Activated T-cell treated with anti-CD3 and anti-CD28 coated beads for 48 hours (primary cell): ENCODE results near the gene MRPL34.

Source experiments
- DNase-seq: peaks from one replicate; pipeline ENCODE4 v3.0.0-alpha.2; 2020; ENCODE audit warnings: low read depth

Gene MRPL34

DNA sequence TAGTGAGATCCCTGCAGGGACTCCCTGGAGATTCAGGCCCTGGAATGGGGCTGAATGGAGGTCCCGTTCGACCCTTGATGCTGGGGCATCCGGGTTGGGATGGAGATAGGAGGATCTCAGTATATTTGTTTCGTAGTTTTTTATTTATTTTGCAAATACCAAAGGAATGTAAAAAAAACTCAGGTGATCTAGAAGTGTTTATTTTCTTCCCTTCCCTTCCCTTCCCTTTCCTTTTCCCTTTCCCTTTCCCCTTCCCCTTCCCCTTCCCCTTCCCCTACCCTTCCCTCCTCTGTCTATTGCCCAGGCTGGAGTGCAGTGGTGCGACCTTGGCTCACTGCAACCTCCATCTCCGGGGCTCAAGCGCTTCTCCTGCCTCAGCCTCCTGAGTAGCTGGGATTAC is 36.2 kb downstream of the MRPL34 start:
- DNase-seq = no peak

DNA sequence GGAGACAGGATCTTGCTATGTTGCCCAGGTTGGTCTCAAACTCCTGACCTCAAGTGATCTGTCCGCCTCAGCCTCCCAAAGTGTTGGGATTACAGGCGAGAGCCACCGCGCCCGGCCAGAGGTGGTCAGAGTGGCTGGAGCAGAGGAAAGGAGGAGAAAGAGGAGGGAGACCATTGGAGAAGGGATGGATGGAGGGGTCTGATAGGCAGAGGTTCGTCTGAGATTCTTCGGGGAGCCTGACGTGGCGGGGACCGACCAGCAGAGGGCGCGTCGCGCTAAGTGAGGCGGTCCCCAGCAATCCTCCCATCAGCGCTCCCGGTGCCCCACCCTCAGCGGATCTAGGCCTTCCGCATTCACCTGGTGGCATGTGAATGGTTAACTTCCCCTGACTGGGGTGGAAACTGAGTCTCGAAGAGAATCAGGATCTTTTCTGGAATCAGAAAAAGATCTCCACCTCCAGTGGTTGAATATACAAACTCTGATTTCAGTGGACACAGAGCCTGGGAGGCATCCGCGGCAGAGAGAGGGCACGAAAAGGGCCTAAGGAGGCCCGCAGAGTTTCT is 40.5 kb downstream of the MRPL34 start:
- peak; percentile 80 for DNase-seq

DNA sequence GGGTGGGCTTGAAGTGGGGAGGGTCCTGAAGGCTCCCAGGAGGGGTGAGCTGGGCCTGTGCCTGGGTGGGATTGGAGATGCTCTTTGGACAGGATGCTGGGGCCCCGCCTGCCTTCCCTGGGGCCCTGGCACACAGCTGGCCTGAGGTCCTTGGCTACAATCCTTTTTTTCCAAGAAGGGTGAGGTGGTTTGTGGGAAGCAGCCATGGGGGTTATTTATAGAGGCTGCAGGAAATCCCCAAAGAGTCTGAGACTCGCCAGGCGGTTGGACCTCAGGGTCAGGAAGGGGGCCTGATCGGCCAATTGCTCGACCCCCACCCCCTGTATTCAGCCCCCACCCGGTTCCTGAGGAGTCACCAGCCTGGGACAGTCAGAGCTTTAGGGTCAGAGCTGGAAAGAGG is 41.7 kb downstream of the MRPL34 start:
- no peak for DNase-seq

DNA sequence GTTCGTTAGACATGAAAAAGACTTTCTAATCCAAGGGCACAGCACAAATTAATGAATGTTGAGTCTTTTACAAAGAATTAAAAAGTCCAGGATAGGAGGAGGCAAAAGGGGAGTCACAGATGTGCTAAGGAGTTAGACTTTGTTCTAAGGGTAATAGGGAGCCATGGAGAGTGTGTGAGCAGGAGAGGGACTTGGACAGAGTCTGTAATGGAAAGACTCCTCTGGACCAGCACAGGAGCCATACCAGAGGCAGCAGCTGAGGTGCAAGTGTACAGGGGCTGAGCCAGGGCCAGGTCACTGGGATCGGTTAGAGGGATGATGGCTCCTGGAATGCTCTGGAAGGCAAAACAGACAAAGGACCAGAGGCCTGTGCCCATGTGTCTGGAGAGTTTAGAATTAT is 42.2 kb downstream of the MRPL34 start:
- no peak for DNase-seq

DNA sequence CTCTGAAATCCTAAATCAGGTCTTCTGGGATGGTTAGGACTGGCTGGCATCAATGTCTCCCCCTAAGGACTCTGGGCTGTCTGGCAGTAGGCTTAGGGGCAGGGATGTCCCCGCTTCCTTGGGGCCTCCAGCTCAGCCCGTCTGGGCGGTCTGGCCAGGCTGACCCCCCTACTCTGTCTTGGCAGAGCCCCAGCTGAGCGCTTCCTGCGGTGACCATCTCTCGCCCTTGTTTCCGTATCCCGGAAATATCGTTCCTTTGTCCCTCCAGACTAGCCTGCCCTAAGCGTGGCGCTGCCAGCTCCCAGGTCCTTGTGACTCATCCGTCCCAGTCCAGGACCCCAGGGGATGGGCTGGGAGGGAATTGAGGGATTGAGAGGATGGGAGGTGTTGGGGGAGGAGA is 43.0 kb downstream of the MRPL34 start:
- DNase-seq = no peak

DNA sequence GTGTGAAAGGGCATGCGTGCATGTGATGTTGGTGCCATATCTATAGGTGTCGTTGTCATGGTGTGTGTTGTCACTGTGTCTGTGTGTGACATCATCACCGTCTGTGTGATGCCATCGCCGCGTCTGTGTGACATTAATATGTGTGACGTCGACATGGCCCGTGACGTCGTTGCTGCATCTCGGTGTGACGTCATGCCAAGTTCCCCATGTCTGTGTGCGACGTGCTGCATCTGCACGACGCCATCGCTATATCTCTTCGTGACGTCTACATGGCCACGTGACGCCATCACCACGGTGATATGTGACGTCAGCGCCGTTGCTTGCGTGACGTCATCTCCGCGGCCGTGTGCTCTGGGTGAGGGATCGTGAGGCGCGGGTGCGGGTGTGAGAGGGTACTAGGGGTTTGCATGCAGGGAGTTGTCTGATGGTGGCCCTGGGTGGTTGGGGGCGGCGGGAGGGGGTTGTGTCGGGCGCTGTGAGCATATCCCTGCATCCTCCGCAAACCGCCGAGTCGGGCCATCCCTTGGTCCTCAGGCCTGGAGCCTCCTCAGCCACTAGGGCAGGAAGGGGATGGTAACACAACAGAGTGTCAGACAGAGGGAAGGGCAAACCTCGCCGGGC is 46.3 kb downstream of the MRPL34 start:
- DNase-seq = no peak

DNA sequence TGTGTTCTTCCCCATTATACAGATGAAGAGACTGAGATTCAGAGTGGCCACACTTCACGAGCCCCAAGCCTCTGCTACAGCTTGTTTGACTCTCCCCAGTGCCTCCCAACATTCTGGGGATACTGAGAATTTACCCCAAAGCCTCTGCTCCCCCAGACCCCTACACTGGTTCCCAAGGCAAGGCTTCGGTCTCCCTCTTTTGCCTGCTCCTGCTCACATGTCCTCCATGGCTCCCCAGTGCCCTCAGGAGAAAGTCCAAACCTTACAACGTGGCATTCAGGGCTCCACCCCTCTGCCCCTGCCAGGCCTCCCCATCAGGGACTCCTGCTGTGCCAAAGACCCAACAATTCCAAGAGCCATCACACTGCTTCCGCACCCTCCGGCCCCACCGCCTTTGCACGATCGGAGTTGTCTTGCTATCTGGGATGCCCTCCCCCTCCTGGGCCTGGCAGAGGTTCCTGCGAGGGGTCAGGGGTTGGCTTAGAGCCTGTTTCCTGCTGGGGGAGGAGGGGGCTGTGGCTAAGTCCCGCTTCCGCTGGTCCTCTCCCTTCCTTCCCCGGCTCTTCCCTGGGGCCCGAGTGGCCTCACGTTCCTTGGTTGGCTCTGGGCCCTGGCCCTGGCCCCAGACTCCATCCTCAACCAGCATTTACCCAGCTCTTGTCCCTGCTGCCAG is 47.1 kb downstream of the MRPL34 start:
- no peak for DNase-seq

DNA sequence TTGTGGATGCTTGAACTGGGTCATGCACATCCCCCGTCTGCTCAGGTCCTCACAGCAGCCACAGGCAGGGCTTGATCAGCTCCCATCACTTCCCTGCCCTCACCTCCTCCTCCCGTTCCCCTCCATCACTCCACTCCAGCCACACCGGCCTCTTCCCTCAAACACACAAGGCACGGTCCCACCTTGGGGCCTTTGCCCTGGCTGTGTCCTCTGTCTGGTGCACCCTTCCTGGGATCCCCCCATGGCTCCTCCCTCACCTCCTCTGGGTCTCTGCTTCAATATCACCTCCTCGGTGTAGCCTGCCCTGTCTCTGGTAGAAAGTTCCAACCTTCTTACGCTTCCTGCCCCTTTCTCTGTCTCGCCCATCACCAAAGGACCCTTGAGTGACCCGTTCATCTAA is 47.7 kb downstream of the MRPL34 start:
- DNase-seq = no peak
